HCT116 (cell line): Measurements from ENCODE around the gene EHMT1. TPM values are rescaled to one million over a fixed set of nuclear protein-coding genes. Genes with fewer than 3 reads are reported as not detected.

ENCODE experiments used
- ATAC-seq: fragments of 200-7000 bp; cut with Tn5 transposase; 2 replicates; pipeline ENCODE4 v1.9.1; 2020; ENCODE audit warnings: mild to moderate bottlenecking, moderate library complexity
- BruUV-seq: library from RNA; stranded (reverse); fragments of 400-500 nt; replicated peaks from 2 replicates; lab custom pipeline; 2021; lab: Mats Ljungman, UMichigan
- CTCF ChIA-PET: fragments of 300-600 bp; sonication (Branson Sonifier 250); formaldehyde crosslinking; loops from one replicate; lab custom pipeline; 2021; ENCODE audit warnings: antibody characterized with exemption; lab: Charles Lee
- POLR2A ChIA-PET: fragments of 300-600, 350-600 bp; sonication (Branson Sonifier 250); formaldehyde crosslinking; loops from one replicate; lab custom pipeline; 2021; ENCODE audit warnings: antibody characterized with exemption; lab: Charles Lee
- RAD21 ChIA-PET, 2 experiments: fragments of 300-600 bp; sonication (Branson Sonifier 250); formaldehyde crosslinking; loops; one replicate each; lab custom pipeline; 2023; ENCODE audit warnings: low total read pairs in 2 of 2; ENCODE audit not compliant: uncharacterized antibody in 2 of 2, unreplicated experiment in 2 of 2, low non-redundant PET in 1 of 2; lab: Charles Lee
- DNase-seq: peaks from one replicate; pipeline ENCODE4 v3.0.0-alpha.2; 2010; ENCODE audit warnings: low read depth, low spot score
- H2AFZ ChIP-seq: fragments of 200-600 bp; shearing (Covaris generic), sonication (generic); 2 replicates; pipeline ENCODE4 v1.6.1; 2017; ENCODE audit warnings: low read depth, mixed run types, mixed read lengths, antibody characterized with exemption, low read length; ENCODE audit not compliant: poor library complexity, severe bottlenecking
- H3K27ac ChIP-seq: 2 replicates; pipeline ENCODE4 v1.5.1; 2012; ENCODE audit warnings: low read depth, low read length
- H3K27me3 ChIP-seq: fragments of 200-600 bp; sonication (generic); 2 replicates; pipeline ENCODE4 v1.6.1; 2016; ENCODE audit warnings: mixed run types, low read length, mixed read lengths; ENCODE audit not compliant: insufficient read depth
- H3K36me3 ChIP-seq, 2 experiments: fragments of 200-500 bp in 1 of 2; fragments of 200-600 bp in 1 of 2; sonication (Bioruptor generic) in 1 of 2; sonication (generic) in 1 of 2; 2 replicates each; pipeline versions ENCODE4 v1.5.1 to v1.6.1; 2014 to 2016; ENCODE audit warnings: low read length in 2 of 2, inconsistent platforms in 1 of 2, mixed read lengths in 1 of 2, mixed run types in 1 of 2; ENCODE audit not compliant: insufficient read depth in 2 of 2, control insufficient read depth in 1 of 2
- H3K4me1 ChIP-seq, 2 experiments: fragments of 200-600 bp in 1 of 2; sonication (generic) in 1 of 2; 2 replicates each; pipeline versions ENCODE4 v1.5.1 to v1.6.1; 2012 to 2017; ENCODE audit warnings: low read length in 2 of 2, inconsistent platforms in 1 of 2, mild to moderate bottlenecking in 1 of 2, mixed read lengths in 1 of 2, mixed run types in 1 of 2, moderate library complexity in 1 of 2; ENCODE audit not compliant: insufficient read depth in 2 of 2, control insufficient read depth in 1 of 2
- H3K4me2 ChIP-seq: fragments of 200-600 bp; sonication (generic); 2 replicates; pipeline ENCODE4 v1.6.1; 2017; ENCODE audit warnings: mixed run types, low read length, mixed read lengths
- H3K4me3 ChIP-seq, 2 experiments: fragments of 200-600 bp in 1 of 2; sonication (generic) in 1 of 2; replicated peaks in 1 of 2; 2 replicates each; pipeline ENCODE4 v1.5.1; 2011 to 2016; ENCODE audit warnings: low read length in 2 of 2, control low read depth in 1 of 2, low read depth in 1 of 2, mild to moderate bottlenecking in 1 of 2, mixed read lengths in 1 of 2, mixed run types in 1 of 2
- H3K79me2 ChIP-seq: fragments of 200-600 bp; sonication (generic); 2 replicates; pipeline ENCODE4 v1.6.1; 2017; ENCODE audit warnings: mild to moderate bottlenecking, mixed run types, low read length, moderate library complexity, mixed read lengths; ENCODE audit not compliant: insufficient read depth
- H3K9ac ChIP-seq: fragments of 200-600 bp; sonication (generic); 2 replicates; pipeline ENCODE4 v1.6.1; 2016; ENCODE audit warnings: low read length, mixed read lengths
- H3K9me2 ChIP-seq: fragments of 200-600 bp; sonication (generic), shearing (Covaris generic); 2 replicates; pipeline ENCODE4 v1.6.1; 2017; ENCODE audit warnings: mixed run types, mild to moderate bottlenecking, moderate library complexity; ENCODE audit not compliant: insufficient read depth
- H3K9me3 ChIP-seq, 2 experiments: fragments of 200-500 bp in 1 of 2; fragments of 200-600 bp in 1 of 2; sonication (Bioruptor generic) in 1 of 2; sonication (generic) in 1 of 2; 2 replicates each; pipeline ENCODE4 v1.6.1; 2014 to 2017; ENCODE audit warnings: low read length in 2 of 2, mixed read lengths in 2 of 2, inconsistent platforms in 1 of 2, low read depth in 1 of 2, mild to moderate bottlenecking in 1 of 2, mixed run types in 1 of 2, moderate library complexity in 1 of 2; ENCODE audit not compliant: control insufficient read depth in 1 of 2, insufficient read depth in 1 of 2
- H4K20me1 ChIP-seq: fragments of 200-600 bp; sonication (generic), shearing (Covaris generic); 2 replicates; pipeline ENCODE4 v1.6.1; 2017; ENCODE audit warnings: mixed run types, mild to moderate bottlenecking, moderate library complexity; ENCODE audit not compliant: insufficient read depth
- ATF3 ChIP-seq: IDR thresholded peaks from 2 replicates; pipeline ENCODE4 v1.6.1; 2012
- CEBPB ChIP-seq: IDR thresholded peaks from 2 replicates; pipeline ENCODE4 v1.6.1; 2012; ENCODE audit warnings: low read depth
- EGR1 ChIP-seq: IDR thresholded peaks from 2 replicates; pipeline ENCODE4 v1.6.1; 2012; ENCODE audit warnings: low read depth
- ELF1 ChIP-seq: IDR thresholded peaks from 2 replicates; pipeline ENCODE4 v1.6.1; 2012; ENCODE audit warnings: low read depth, borderline replicate concordance
- EZH2phosphoT487 ChIP-seq: fragments of 200-600 bp; IDR thresholded peaks from 2 replicates; pipeline ENCODE4 v1.6.1; 2018; ENCODE audit warnings: antibody characterized with exemption, borderline replicate concordance
- FOSL1 ChIP-seq: IDR thresholded peaks from 2 replicates; pipeline ENCODE4 v1.6.1; 2012; ENCODE audit warnings: low read depth
- MAX ChIP-seq: IDR thresholded peaks from 2 replicates; pipeline ENCODE4 v1.6.1; 2012
- POLR2A ChIP-seq: IDR thresholded peaks from 2 replicates; pipeline ENCODE4 v1.7.0; 2011; ENCODE audit warnings: borderline replicate concordance; ENCODE audit not compliant: insufficient read depth, insufficient read length; ENCODE audit errors: extremely low read depth
- RAD21 ChIP-seq: IDR thresholded peaks from 2 replicates; pipeline ENCODE4 v1.6.1; 2012; ENCODE audit warnings: low read depth, mild to moderate bottlenecking
- REST ChIP-seq: IDR thresholded peaks from 2 replicates; pipeline ENCODE4 v1.6.1; 2012; ENCODE audit warnings: low read depth
- SIN3A ChIP-seq: IDR thresholded peaks from 2 replicates; pipeline ENCODE4 v1.6.1; 2012; ENCODE audit warnings: low read depth
- SP1 ChIP-seq: IDR thresholded peaks from 2 replicates; pipeline ENCODE4 v1.6.1; 2012; ENCODE audit warnings: low read depth
- SRF ChIP-seq: IDR thresholded peaks from 2 replicates; pipeline ENCODE4 v1.6.1; 2012; ENCODE audit warnings: low read depth
- TCF7L2 ChIP-seq: IDR thresholded peaks from 2 replicates; pipeline ENCODE4 v1.7.0; 2011; ENCODE audit warnings: borderline replicate concordance, inconsistent platforms; ENCODE audit not compliant: insufficient read depth, insufficient read length; ENCODE audit errors: extremely low read depth
- ZBTB33 ChIP-seq: IDR thresholded peaks from 2 replicates; pipeline ENCODE4 v1.6.1; 2011; ENCODE audit warnings: mild to moderate bottlenecking, low read length, moderate library complexity; ENCODE audit not compliant: insufficient replicate concordance; ENCODE audit errors: extremely low read depth
- ZFX ChIP-seq: fragments of 450-650 bp; IDR thresholded peaks from 2 replicates; pipeline ENCODE4 v1.6.1; 2017
- ZNF274 ChIP-seq: fragments of 200-500 bp; sonication (Bioruptor generic); IDR thresholded peaks from 2 replicates; pipeline ENCODE4 v1.6.1; 2014; ENCODE audit warnings: mild to moderate bottlenecking, low read depth, low read length, inconsistent platforms
- intact Hi-C: fragments of 100-400 bp; cut with micrococcal nuclease; formaldehyde crosslinking; loops from 2 replicates; pipeline ENCODE4 v1.10.0; 2022
- total RNA-seq: library from RNA; stranded (reverse); gene quantifications from one replicate; pipeline ENCODE4 v1.2.1, GENCODE V29; 2021; ENCODE audit not compliant: unreplicated experiment

The EHMT1 gene
- total RNA-seq, 1 experiment from 2014 or later, result 86.1 TPM

DNA sequence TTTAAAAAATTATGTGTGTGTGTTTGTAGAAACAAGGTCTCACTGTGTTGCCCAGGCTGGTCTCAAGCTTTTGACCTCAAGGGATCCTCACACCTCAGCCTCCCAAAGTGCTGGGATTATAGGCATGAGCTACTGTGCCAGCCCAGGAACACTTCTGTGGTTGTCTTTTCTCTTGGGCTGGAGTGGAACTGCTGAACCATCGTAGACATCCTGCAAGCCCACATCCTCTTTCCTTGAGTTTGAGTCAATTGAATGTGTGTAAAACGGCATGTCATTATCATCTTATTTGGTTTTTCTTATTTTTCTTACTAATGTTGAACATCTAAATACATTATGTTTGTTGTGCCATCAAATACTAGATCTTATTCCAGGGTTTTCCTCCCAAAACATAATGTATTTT lies 40.0 kb downstream of the EHMT1 start:
- H3K27me3 ChIP-seq, result no peaks in the 10 kb centered on the region
- no peak overlapping the region for H3K27ac ChIP-seq
- TF ChIP-seq TCF7L2, result no peak
- no peak for TF ChIP-seq ATF3
- TF ChIP-seq FOSL1, result no peak
- TF ChIP-seq MAX, result no peak
- TF ChIP-seq ZBTB33, result no peak
- no peak for TF ChIP-seq ZNF274
- CTCF ChIA-PET, result no interaction called here
- no peak overlapping the region for H2AFZ ChIP-seq
- H3K4me2 ChIP-seq, result no peak overlapping the region
- peaks cover 3% of the 10 kb centered on the region; the same call in 1 of the 2 replicates for H4K20me1 ChIP-seq
- DNase-seq (no peak), ATAC-seq (no peak)
- no peaks in the 10 kb centered on the region for H3K9me3 ChIP-seq
- no peaks in the 10 kb centered on the region for H3K4me1 ChIP-seq
- peaks cover 97% of the 10 kb centered on the region for H3K79me2 ChIP-seq
- H3K36me3 ChIP-seq, result 0 out of 4 replicates have a peak, but pooled peaks cover 0 to 3% of the 10 kb centered on the region in 2 experiments
- H3K9me2 ChIP-seq, result no peaks in the 10 kb centered on the region
- no TSS peak for BruUV-seq
- H3K4me3 ChIP-seq, result no peak overlapping the region
- no peak overlapping the region for H3K9ac ChIP-seq
- RAD21 ChIA-PET, result no interaction called here
- POLR2A ChIA-PET, result no interaction called here
- intact Hi-C loops, result no loop called here

DNA sequence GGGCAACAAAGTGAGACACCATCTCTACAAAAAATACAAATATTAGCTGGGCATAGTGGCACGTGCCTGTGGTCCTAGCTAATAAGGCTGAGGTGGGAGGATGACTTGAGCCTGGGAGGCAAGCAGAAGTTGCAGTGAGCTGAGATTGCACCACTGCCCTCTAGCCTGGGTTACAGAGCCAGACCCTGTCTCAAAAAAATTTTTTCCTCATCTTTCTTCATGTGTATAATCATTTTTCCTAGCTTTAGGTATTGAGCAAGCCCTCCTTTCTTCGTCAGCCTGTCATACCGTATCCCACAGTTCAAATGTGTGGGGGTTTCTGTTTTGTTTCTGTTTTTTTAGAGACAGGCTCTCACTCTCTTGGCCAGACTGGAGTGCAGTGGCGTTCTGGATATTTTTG lies 41.3 kb downstream of the EHMT1 start:
- Histone ChIP-seq H2AFZ (no peak overlapping the region), H3K9me3 (no peaks in the 10 kb centered on the region), H3K79me2 (peaks cover 96% of the 10 kb centered on the region), H3K9me2 (no peaks in the 10 kb centered on the region), H3K4me2 (no peak overlapping the region), H3K4me1 (no peaks in the 10 kb centered on the region), H3K9ac (no peak overlapping the region), H3K27ac (no peak overlapping the region), H3K4me3 (no peak overlapping the region), H4K20me1 (peaks cover 3% of the 10 kb centered on the region; the same call in 1 of the 2 replicates), H3K27me3 (no peaks in the 10 kb centered on the region), H3K36me3 (0 out of 4 replicates have a peak, but pooled peaks cover 3% of the 10 kb centered on the region in 2 experiments)
- DNase-seq (no peak), ATAC-seq (no peak)
- ChIA-PET RAD21 (no interaction called here), CTCF (no interaction called here), POLR2A (no interaction called here)
- no TSS peak for BruUV-seq
- intact Hi-C loops, result no loop called here
- TF ChIP-seq SIN3A (no peak), ELF1 (no peak), ZFX (no peak), POLR2A (no peak), CEBPB (no peak), SP1 (no peak), EZH2phosphoT487 (no peak), TCF7L2 (no peak), REST (no peak), EGR1 (no peak), RAD21 (no peak), SRF (no peak)
